Measurements from ENCODE around the gene ETV6. TPM values are rescaled to one million over a fixed set of nuclear protein-coding genes. Genes with fewer than 3 reads are reported as not detected.

ETV6 gene
- total and polyA plus RNA-seq, 2 of the 8 experiments (the other 6 are each of a cell fraction or from before 2014, with no cell fraction given): 5.5 to 23.9 TPM

- no peak for TF ChIP-seq BCL11A (IDR thresholded peaks at IDR 0.05; ENCODE audit: low read depth in 2 of 2, low read length in 2 of 2)
- no peak for TF ChIP-seq JUN (IDR thresholded peaks at IDR 0.05; ENCODE audit: low read depth, low read length)
- no peak for TF ChIP-seq HDAC6 (IDR thresholded peaks at IDR 0.05; ENCODE audit: low read depth, low read length)
- no peak for TF ChIP-seq RBBP5 (IDR thresholded peaks at IDR 0.05; ENCODE audit: borderline replicate concordance, low read depth, low read length)
These were observed 162.7 kb downstream of the ETV6 start (continued) for GRCh38 chr12:11812241-11812585.

Measured in H1 (cell line).